Neural cell (in vitro differentiated cells): ENCODE data around the gene ATP11A.

Experiments used
- EZH2 ChIP-seq: fragments of 200-600, 300-800 bp; shearing (Covaris generic), sonication (generic); IDR thresholded peaks from 2 replicates; pipeline ENCODE4 v1.6.1; 2014; ENCODE audit warnings: antibody characterized with exemption, low read length, borderline replicate concordance, mild to moderate bottlenecking; ENCODE audit not compliant: insufficient read depth, poor library complexity, severe bottlenecking
- MXI1 ChIP-seq: fragments of 450-650 bp; conservative IDR thresholded peaks from 2 replicates; pipeline ENCODE4 v1.6.1; 2014; ENCODE audit warnings: antibody characterized with exemption, mild to moderate bottlenecking; ENCODE audit not compliant: poor library complexity, severe bottlenecking
- POLR2AphosphoS5 ChIP-seq: IDR thresholded peaks from 2 replicates; pipeline ENCODE4 v1.6.1; 2012
- RAD21 ChIP-seq: fragments of 450-650 bp; conservative IDR thresholded peaks from 2 replicates; pipeline ENCODE4 v1.6.1; 2014; ENCODE audit warnings: antibody characterized with exemption, mild to moderate bottlenecking, moderate library complexity
- SMC3 ChIP-seq: fragments of 450-650 bp; conservative IDR thresholded peaks from 2 replicates; pipeline ENCODE4 v1.6.1; 2014; ENCODE audit warnings: antibody characterized with exemption, mild to moderate bottlenecking, moderate library complexity; ENCODE audit not compliant: poor library complexity
- TAF1 ChIP-seq: IDR thresholded peaks from 2 replicates; pipeline ENCODE4 v1.6.1; 2012; ENCODE audit warnings: low read depth
- TF ChIP-seq, protein P1 (sequence below): fragments of 450-650 bp; IDR thresholded peaks from 2 replicates; pipeline ENCODE4 v1.5.1; 2014; ENCODE audit warnings: antibody characterized with exemption, mild to moderate bottlenecking, moderate library complexity; ENCODE audit not compliant: poor library complexity, severe bottlenecking
- TF ChIP-seq, protein P2 (sequence below): IDR thresholded peaks from 2 replicates; pipeline ENCODE4 v1.6.1; 2012; ENCODE audit warnings: borderline replicate concordance

DNA sequence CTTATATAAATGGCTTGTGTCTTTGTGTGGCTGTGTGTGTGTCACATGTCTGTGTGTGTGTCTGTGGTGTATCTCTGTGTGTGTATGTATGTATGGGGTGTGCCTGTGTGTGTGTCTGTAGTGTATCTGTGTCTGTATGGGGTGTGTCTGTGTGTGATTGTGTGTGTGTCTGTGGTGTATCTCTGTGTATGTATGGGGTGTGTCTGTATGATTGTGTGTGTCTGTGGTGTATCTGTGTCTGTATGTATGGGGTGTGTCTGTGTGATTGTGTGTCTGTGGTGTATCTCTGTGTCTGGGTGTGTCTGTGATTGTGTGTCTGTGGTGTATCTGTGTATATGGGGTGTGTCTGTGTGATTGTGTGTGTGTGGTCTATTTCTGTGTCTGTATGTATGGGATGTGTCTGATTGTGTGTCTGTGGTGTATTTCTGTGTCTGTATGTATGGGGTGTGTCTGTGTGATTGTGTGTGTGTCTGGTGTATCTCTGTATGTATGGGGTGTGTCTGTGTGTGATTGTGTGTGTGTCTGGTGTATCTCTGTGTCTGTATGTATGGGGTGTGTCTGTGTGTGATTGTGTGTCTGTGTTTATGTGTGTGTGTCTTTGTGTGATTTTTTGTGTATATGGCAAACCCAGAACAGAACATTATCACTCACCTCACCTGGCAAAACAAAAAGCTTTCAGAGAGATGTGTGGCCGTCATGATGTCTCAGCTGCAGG lies 223.0 kb downstream of the ATP11A start:
- TF ChIP-seq, protein P1, sequence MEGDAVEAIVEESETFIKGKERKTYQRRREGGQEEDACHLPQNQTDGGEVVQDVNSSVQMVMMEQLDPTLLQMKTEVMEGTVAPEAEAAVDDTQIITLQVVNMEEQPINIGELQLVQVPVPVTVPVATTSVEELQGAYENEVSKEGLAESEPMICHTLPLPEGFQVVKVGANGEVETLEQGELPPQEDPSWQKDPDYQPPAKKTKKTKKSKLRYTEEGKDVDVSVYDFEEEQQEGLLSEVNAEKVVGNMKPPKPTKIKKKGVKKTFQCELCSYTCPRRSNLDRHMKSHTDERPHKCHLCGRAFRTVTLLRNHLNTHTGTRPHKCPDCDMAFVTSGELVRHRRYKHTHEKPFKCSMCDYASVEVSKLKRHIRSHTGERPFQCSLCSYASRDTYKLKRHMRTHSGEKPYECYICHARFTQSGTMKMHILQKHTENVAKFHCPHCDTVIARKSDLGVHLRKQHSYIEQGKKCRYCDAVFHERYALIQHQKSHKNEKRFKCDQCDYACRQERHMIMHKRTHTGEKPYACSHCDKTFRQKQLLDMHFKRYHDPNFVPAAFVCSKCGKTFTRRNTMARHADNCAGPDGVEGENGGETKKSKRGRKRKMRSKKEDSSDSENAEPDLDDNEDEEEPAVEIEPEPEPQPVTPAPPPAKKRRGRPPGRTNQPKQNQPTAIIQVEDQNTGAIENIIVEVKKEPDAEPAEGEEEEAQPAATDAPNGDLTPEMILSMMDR = no peak
- no peak for TF ChIP-seq MXI1
- no peak for TF ChIP-seq SMC3
- TF ChIP-seq, protein P2, sequence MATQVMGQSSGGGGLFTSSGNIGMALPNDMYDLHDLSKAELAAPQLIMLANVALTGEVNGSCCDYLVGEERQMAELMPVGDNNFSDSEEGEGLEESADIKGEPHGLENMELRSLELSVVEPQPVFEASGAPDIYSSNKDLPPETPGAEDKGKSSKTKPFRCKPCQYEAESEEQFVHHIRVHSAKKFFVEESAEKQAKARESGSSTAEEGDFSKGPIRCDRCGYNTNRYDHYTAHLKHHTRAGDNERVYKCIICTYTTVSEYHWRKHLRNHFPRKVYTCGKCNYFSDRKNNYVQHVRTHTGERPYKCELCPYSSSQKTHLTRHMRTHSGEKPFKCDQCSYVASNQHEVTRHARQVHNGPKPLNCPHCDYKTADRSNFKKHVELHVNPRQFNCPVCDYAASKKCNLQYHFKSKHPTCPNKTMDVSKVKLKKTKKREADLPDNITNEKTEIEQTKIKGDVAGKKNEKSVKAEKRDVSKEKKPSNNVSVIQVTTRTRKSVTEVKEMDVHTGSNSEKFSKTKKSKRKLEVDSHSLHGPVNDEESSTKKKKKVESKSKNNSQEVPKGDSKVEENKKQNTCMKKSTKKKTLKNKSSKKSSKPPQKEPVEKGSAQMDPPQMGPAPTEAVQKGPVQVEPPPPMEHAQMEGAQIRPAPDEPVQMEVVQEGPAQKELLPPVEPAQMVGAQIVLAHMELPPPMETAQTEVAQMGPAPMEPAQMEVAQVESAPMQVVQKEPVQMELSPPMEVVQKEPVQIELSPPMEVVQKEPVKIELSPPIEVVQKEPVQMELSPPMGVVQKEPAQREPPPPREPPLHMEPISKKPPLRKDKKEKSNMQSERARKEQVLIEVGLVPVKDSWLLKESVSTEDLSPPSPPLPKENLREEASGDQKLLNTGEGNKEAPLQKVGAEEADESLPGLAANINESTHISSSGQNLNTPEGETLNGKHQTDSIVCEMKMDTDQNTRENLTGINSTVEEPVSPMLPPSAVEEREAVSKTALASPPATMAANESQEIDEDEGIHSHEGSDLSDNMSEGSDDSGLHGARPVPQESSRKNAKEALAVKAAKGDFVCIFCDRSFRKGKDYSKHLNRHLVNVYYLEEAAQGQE = no peak
- no peak for TF ChIP-seq RAD21
- no peak for TF ChIP-seq TAF1
- no peak for TF ChIP-seq EZH2
- no peak for TF ChIP-seq POLR2AphosphoS5
